HG03175 (cell line): ENCODE results near the gene PTPN14.
"Not testable (repeated sequence)": the region's sequence is repeated elsewhere in the genome, so short reads cannot be mapped to it uniquely, and the experiment has no call there.

Experiments
- ATAC-seq: cut with Tn5 transposase; IDR thresholded peaks from one replicate; pipeline ENCODE4 v1.9.1; 2021; ENCODE audit warnings: mild to moderate bottlenecking, moderate library complexity; ENCODE audit not compliant: unreplicated experiment

The PTPN14 gene

DNA sequence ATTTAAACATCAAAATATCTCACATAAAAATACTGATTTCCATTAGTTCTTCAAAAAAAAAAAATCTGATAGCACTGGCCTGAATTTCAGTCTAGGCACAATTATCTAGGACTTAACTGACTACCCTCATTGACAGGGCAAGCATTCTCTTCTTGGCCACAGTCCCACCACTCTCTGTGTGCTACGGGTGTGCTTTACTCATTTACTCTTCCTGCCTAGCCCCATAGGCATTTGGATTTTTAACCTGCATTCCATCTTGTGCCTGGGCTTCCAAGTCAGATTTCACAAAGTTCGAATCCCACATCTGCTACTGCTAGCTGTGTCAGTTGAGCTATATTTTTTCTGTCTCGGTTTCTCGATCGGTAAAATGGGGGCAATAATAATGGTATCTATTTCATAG lies 38.0 kb downstream of the PTPN14 start:
- no peak for ATAC-seq

DNA sequence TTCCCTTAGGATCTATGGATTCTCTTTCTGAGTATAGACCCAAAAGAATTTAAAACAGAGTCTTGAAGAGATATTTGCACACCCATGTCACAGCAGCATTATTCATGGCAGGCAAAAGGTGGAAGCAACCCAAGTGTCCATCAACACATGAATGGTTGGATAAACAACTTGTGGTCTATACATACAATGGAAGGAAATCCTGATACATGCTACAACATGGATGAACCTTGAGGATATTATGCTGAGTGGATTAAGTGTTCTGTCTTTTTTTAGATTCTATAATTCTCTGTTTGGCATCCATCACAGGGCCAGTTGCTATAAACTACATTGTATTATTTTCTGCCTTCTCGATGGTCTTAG lies 39.8 kb downstream of the PTPN14 start:
- no peak for ATAC-seq

DNA sequence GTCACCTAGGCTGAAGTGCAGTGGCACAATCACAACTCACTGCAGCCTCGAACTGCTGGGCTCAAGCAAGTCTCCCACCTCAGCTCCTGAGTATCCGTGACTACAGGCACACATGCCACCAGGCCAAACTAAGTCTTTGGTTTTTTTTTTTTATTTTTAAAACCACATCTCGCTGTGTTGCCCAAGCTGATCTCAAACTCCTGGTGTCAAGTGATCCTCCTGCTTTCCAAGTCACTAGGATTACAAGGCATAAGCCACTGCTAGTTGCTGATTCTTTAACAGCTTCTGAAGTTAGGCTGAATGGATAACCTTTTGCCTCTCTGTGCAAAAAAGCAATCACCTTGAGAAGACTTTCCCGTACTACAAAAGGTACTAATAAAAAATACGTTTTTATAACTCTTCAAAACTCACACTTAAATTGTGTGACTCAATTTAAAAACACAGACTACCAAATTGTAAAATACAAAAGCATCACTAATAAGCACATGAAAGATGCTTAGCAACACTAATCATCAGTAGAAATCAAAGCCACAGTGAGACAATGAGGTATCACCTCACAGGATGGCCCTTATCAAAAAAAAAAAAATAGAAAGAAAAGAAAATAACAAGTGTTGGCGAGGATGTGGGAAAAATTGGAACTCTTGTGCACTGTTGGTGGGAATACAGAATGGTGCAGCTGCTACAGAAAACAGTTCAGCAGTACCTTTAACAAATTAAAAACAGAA lies 40.3 kb downstream of the PTPN14 start:
- ATAC-seq: no peak

DNA sequence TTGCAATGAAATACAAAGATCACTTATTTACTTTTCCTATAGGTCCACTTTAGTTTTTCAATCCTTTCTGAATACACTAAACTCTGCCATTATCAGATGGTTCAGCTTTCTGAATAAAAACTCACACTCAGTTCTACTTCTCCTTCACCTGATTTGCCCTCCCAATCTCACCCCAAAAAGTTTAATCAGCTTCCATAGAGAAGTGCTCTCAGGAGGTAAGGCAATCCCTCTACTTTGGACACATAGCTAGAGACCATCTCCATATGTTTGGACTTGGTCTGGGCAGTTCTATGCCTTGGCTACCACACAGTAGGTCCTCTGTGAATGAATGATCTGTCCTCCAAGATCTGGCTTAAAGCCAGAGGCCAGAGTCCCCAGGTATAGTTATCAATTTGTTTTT lies 40.9 kb downstream of the PTPN14 start:
- ATAC-seq: no peak

DNA sequence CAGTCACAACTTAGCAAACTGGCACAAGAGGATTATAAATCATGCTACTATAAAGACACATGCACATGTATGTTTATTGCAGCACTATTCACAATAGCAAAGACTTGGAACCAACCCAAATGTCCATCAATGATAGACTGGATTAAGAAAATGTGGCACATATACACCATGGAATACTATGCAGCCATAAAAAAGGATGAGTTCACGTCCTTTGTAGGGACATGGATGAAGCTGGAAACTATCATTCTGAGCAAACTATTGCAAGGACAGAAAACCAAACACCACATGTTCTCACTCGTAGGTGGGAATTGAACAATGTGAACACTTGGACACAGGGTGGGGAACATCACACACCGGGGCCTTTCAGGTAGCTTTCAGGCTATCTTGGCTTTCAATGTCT lies 41.8 kb downstream of the PTPN14 start:
- ATAC-seq: not testable (repeated sequence)

DNA sequence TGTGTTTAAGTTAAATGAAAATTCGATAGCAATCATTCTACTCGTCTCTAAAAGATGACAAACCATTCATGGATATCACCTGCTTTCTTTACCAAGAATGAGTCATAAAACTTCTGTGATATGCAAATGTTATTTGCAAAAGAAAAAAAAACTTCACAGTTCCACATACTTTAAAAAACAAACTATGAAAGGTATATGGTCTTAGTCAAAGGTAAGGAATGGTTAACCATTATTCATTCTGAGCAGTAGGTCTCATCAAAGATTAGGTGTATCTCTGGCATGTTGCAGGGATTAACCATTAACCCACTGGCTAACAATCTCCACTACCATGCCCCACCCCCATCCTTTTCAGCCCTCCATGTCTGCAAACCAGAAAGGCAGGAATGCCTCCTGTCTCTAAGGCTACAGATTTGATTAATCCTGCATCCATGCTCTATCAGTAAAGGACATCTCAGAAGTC lies 44.4 kb downstream of the PTPN14 start:
- ATAC-seq: peak; percentile 92

DNA sequence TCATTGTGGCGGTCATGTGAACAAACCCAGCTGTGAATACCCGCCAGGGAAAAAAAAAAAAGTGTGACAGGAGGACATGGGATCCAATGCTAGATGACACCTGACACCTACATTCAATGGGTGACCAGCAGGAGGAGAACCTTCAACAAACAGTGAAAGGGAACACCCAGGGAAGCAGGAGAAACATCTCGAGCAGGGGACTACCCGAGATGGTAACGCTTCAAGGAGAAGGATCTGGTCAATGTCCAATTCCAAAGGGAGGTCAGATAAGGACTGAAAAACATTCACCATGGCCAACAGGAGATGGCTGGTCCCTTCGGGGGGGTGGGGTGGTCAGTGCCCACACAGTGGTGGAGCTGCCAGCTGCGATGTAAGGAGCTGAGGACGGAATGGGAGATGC lies 46.3 kb downstream of the PTPN14 start:
- ATAC-seq: no peak

DNA sequence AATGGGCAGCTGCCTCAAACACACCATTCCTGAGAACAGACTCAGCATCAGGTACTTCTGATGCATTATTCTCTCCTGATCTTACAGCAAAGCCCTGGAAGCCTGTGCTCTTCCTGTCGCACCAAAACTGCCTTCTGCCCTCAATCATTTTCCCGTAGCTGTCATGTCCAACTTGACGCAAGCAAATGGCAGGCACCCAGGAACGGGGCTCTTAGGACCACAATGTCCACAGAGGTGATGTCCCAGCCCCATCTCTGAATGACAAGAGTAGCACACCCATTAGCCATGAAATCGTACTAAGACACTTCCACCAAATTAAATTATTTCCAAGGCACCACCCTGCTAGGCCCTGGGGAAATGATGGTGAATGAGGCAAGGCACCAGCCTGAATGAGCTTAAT lies 47.1 kb downstream of the PTPN14 start:
- ATAC-seq: no peak

DNA sequence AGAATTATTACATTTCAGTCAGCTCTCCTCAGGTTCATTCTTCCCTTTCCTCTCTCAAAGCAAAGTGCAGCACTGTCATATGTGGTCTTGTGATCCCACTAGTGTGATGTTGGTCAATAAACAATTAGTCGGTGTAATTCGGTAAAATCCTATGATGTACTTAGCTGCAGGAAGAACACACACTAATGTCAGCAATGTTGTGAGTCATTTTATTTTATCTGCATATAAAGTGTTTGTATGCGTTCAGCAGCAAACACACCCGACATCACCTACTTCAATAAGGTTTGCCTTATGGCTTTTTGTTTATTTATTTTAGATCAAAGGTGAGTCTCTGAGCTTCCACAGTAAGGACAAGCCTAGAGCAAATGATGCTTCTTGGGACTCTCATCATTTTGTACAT lies 47.8 kb downstream of the PTPN14 start:
- no peak for ATAC-seq

DNA sequence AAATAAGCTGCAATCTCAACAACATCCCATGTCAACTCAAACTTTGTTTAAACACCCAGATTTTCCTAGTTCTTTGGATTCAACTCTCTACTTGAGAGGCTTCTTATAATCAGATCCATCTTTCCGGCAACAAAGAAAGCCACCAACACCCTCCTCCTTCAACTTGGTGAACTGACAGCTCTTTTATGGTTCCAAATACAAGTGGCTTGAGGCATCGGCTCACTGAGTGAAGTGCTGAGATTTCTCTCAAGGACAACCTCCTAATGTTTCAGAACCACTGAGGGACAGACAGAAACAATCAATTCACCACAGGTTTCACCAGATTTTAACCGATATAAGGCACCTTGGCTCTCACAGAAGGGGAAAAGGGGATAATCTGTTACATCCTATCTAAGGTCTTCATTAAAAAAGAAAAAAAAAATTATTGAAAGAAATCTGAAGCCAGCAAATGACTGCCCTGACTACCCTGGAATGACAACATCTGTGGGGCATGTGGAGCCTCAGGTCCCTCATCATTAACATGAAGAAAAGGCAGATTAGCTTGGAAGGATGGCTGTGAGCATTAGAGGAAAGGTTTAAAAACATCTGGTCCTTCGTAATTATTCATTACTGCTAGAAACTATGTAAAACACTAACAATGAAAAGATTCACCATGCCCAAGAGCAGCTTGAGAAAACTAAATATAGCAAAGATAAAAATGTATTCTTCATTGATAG lies 50.9 kb downstream of the PTPN14 start:
- no peak for ATAC-seq

DNA sequence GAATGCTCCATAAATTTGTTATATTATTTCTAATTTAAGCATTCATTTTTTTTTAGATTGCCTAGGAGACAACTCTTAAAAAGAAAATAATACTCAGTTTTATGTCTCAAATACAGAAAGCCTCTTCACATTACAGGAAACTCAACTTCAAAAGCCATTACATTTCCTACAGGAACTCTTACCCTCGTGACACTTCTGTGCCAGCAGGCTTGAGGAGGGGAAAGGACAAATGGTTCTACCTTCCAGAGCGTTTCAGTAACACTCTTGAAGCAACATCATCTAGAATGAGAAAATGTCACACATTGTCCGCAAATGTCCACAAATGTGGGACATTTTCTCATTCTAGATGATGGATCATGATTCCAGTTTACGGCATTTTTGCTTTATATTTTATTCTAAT lies 51.7 kb downstream of the PTPN14 start:
- no peak for ATAC-seq

DNA sequence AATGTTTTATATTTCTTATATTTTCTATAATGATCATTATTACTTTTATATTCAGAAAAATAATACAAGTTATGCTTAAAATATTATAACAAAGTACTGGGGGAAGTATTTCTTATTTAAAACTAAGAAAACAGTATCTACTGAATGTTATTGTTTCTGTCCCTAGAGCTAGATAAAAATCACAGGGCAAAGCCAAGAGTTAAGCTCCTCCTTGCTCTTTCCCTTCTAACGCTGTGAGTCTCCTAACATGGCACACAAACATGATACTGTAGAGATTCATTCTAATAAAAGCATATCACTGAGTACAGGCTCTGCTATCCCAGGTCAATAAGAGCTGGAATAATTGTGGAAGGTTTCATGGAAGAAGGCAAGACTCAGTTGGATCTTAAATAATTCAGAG lies 53.4 kb downstream of the PTPN14 start:
- ATAC-seq: no peak

DNA sequence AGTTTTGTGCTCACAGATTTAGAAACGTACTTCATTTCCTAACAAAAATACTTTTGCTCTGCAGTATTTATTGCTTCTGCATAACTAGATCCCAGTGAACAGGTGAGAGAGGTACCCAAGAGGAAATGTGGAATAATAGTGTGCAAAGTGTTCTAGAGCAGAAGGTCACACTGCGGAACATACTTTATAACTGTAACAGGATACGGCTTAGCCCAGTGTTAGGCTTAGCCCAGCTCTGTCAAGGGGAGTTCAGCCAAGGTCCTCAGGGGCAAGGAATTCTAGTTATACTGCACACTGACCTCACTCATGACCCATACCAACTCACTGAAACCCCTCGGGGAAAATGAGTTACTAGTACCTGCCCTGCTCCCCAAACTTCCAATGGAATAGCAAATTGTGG lies 55.3 kb downstream of the PTPN14 start:
- ATAC-seq: no peak

DNA sequence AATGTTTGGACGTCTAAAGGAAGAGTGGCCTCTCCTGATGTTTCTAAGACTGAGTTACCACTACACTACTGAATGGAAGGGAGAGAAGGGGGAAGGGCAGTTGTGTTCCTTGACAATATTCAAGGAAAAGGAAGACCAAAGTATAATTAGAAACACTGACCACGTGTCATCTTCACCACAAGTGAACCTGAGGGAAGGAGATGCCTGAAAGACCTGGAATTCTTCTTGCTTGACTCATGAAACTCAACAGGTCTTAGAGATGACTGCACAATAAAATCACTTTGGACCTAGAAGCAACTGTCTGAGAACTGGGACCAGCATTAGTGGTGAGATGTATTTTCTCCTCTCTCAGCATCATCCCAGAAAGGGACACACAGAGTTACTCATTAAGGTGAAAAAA lies 56.7 kb downstream of the PTPN14 start:
- no peak for ATAC-seq

DNA sequence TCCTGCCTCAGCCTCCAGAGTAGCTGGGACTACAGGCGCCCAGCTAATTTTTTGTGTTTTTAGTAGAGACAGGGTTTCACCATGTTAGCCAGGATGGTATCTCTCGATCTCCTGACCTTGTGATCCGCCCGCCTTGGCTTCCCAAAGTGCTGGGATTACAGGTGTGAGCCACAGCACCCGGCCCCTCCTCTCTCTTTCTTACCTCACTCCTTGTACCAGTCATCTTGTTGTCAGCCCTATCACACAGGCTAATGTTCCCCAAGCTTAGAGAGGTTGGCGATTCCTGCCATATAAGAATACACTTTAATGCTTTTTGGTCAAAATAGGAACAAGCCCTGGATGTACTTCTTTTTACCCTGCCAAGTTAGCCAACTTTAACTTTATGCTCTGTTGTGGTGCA lies 57.2 kb downstream of the PTPN14 start:
- ATAC-seq: not testable (repeated sequence)

DNA sequence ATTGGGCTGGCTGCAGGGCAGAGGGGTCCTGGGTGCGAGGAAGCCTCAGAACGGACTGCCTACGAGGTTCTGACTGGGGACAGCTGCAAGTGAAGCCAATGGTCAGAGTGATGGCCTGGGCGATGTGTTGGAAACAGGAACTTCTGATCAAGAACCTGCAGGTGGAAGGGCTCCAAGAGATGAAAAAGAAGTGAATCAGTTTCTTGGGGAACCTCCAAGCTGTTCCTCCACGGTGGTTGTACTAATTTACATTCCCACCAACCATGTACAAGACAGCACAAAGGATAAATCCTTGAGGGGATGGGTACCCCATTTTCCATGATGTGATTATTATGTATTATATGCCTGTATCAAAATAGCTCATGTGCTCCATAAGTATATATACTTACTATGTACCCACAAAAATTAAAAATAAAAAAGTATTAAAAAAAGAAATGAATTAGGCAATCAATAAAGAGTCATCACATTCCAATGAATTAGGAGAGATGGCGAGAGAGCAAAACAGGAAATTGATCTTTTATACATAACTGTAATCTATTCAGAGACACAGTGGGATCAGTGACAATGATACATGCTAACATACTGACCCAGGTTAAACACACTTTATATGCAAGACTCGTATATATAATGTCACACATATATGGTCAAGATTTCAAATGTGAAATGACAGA lies 58.1 kb downstream of the PTPN14 start:
- no peak for ATAC-seq

DNA sequence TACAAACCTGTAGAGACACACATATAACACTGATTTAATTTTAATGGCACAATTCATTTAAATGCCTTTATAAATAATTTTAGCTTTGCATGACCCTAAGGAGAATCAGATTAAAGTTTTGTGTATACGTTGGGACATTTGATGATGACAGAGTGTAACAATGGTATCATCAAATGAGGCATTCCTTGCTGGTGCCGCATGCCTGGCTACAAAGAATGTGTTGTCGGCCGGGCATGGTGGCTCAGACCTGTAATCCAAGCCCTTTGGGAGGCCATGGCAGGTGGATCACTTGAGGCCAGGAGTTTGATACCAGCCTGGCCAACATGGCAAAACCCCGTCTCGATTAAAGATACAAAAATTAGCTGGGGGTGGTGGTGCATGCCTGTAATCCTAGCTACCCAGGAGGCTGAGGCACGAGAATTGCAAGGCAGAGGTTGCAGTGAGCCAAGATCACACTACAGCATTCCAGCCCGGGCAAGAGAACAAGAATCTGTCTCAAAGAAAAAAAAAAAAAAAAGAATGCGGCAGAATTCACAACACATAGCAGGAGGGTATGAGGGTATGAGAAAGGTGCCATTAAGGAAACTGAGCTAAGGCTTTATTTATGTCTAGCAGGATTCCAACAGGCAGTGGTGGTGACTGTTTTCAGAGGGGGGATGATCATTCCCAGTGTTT lies 58.9 kb downstream of the PTPN14 start:
- no peak for ATAC-seq

DNA sequence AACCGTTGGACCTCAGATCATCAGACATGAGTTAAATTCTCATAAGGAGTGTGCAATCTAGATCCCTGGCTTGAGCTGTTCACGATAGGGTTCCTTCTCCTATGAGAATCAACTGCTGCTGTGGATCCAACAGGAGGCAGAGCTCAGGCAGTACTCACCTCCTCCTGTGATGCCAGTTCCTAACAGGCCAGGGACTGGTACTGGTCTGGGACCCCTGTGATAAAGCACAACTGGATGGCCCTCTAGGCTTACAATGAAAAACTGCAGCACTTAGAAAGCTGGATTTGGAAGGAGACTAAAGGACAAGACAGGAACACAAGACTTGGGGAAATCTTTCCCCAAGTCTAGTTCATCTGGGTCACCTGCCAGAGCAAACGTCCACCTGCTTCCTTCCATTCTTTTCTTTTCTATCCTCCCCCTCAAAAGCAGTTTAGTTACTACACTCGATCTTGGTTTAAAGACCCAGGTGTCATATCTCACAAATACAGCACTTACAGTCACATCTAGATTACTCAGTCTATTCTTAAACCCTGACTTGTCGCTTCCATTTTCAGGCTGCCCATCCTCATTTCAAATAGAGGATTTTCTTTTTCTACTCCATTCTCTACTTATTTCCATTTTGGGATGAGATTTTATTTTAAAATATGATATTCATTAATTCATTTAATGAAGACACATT lies 59.8 kb downstream of the PTPN14 start:
- no peak for ATAC-seq

DNA sequence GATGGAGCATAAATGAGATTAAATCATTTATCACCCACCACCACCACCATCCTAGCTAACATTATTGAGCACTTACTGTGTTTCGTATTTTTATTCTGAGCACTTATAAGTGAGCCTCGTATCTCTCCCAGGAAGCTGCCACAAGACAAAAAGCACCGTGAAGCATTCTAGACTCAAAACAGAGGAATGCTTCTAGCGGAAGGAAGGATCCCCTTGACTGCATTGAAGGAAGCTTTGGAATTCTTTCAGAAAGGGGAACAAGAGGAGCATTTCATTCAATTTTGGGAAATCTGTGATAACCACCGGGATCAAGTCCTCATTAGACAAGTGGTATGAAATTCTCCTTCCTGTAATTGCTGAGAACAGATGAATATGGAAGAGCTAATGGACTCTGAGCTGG lies 66.3 kb downstream of the PTPN14 start:
- no peak for ATAC-seq

DNA sequence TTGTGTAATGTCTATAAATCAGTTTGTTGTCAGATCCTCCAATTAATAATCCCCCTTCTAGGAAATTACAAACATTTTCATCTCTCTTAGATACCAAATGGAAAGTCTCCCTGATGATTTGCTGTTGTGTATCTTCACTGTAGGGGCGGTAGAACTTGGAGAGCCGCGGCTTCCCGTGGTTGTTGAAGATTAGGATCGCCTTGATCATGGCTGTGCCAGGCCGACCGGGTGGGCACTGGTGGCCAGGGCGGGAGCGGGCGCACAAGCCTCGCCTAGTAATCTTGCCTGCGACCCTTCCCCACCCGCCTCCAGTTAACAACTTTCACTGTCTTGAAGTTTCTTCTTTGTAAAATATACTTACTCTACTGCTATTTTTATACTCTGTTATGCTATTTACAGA lies 68.2 kb downstream of the PTPN14 start:
- not testable (repeated sequence) for ATAC-seq
